Small intestine (tissue), 7 donors: ENCODE measurements around the gene RNF186. TPM values are rescaled to one million over a fixed set of nuclear protein-coding genes. Genes with fewer than 3 reads are reported as not detected.
A peak's percentile ranks its signal among the peaks of the same experiment; 100 is the strongest.
"Not testable (repeated sequence)": the region's sequence is repeated elsewhere in the genome, so short reads cannot be mapped to it uniquely, and the experiment has no call there.

Experiments
- DNase-seq, 2 donors: peaks; one replicate each; pipeline versions ENCODE4 v3.0.0 to v3.0.0-alpha.2; 2013
- FAIRE-seq: peaks from 2 replicates; lab custom pipeline; 2012; peaks lifted over from hg19 to GRCh38; lab: Jason Lieb, UNC
- H3K27ac ChIP-seq, 3 donors: one replicate each; pipeline ENCODE4 v1.5.1; 2013; ENCODE audit warnings: low read length in 2 of 3, mild to moderate bottlenecking in 2 of 3, control low read depth in 1 of 3, inconsistent platforms in 1 of 3, low read depth in 1 of 3, moderate library complexity in 1 of 3
- H3K27me3 ChIP-seq, 3 donors: one replicate each; pipeline ENCODE4 v1.6.1; 2013; ENCODE audit warnings: low read length in 3 of 3, inconsistent platforms in 1 of 3; ENCODE audit not compliant: control insufficient read depth in 3 of 3, insufficient read depth in 3 of 3
- H3K36me3 ChIP-seq, 3 donors: one replicate each; pipeline ENCODE4 v1.6.1; 2013; ENCODE audit warnings: low read length in 3 of 3, inconsistent platforms in 1 of 3, low read depth in 1 of 3, mild to moderate bottlenecking in 1 of 3, moderate library complexity in 1 of 3; ENCODE audit not compliant: control insufficient read depth in 3 of 3, insufficient read depth in 2 of 3
- H3K4me1 ChIP-seq, 3 donors: one replicate each; pipeline ENCODE4 v1.6.1; 2013; ENCODE audit warnings: low read length in 2 of 3, inconsistent platforms in 1 of 3, low read depth in 1 of 3, mild to moderate bottlenecking in 1 of 3, moderate library complexity in 1 of 3; ENCODE audit not compliant: control insufficient read depth in 3 of 3, insufficient read depth in 2 of 3
- H3K4me3 ChIP-seq, 3 donors: one replicate each; pipeline ENCODE4 v1.5.1; 2013; ENCODE audit warnings: low read length in 3 of 3, control low read depth in 1 of 3, inconsistent platforms in 1 of 3, low read depth in 1 of 3, mild to moderate bottlenecking in 1 of 3, moderate library complexity in 1 of 3
- H3K9me3 ChIP-seq, 2 donors: one replicate each; pipeline ENCODE4 v1.6.1; 2013; ENCODE audit warnings: low read depth in 1 of 2, low read length in 1 of 2; ENCODE audit not compliant: control insufficient read depth in 2 of 2, insufficient read depth in 1 of 2
- WGBS, 3 donors: extraction: QIAGEN DNeasy Blood & Tissue Kit; methylation state at CpG; one replicate each; pipeline ENCODE4 v1.1.7; 2013; 5-methylcytosine and 5-hydroxymethylcytosine counted together
- polyA plus RNA-seq, 4 donors: library from polyadenylated mRNA; stranded (reverse) in 3 of 4; unstranded in 1 of 4; fragments of 200-250 nt in 3 of 4; fragments of 120-200 nt in 1 of 4; gene quantifications; one replicate each; pipeline versions ENCODE4 v1.2.1 to v1.2.3, GENCODE V29; 2013
- donor health status: healthy with polysubstance abuse.
- donor health status: control.
- donor health status: control.
- donor health status: Bipolar disorder and iron deficiency.
- donor health status: healthy.

The RNF186 gene
- polyA plus RNA-seq, 4 donors = 41.8 to 257 (median 104) TPM

DNA sequence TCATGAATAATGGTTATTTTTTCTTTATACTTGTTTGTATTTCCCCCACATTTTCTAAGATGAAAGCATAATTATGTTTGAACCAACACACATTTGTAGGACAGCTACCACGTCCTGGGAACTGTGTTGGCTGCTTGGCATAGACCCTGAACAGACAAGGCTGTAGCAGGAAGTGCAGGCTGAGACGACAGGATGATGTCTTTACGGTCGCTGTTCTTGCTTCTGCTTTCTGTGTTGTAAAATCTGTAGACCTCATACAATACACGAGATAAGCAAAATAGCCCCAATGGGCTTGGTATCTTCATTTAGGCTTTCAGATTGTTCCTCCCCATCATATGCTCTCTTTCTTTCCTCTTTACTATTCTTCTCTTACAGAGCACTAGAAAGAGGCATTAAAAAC lies 43.8 kb upstream of the RNF186 start:
- H3K36me3 ChIP-seq = no peaks in the 10 kb centered on the region
- H3K9me3 ChIP-seq = peaks cover 0 to 4% of the 10 kb centered on the region in 2 donors
- H3K27ac ChIP-seq = peak overlapping the region in 1 of 3 donors; percentile 32
- peak in 1 of 2 donors; percentile 51 for DNase-seq
- FAIRE-seq = no peak
- H3K4me1 ChIP-seq = peaks cover 0 to 24% (median 4%) of the 10 kb centered on the region in 3 donors
- peaks cover 0 to 2% (median 0%) of the 10 kb centered on the region in 3 donors for H3K27me3 ChIP-seq
- WGBS, 3 donors = 4 to 11% (median 10%) methylated on average over 5 of the region's 5 CpGs
- H3K4me3 ChIP-seq = no peak overlapping the region

DNA sequence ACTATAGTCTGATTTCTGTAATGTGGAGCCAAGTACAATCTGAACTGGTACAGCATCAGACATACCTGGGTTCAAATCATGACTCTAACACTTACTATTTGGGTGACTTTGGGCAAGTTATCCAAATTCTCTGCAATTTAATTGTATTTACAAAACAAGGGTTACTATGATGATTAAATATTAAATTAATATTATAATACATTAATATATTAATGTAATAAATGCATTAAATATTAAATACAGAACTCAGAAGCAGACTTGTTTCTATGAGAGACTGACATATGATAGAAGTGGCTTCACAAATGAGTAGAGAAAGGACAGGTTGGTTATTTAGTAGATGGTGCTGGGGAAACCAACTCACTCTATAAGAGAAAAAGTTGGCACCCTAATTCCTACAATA lies 39.8 kb upstream of the RNF186 start:
- FAIRE-seq = no peak
- Histone ChIP-seq H3K4me3 (no peak overlapping the region), H3K4me1 (peaks cover 0 to 15% (median 0%) of the 10 kb centered on the region in 3 donors), H3K27ac (no peak overlapping the region), H3K36me3 (no peaks in the 10 kb centered on the region), H3K27me3 (peaks cover 0 to 2% (median 0%) of the 10 kb centered on the region in 3 donors), H3K9me3 (no peaks in the 10 kb centered on the region)
- DNase-seq = no peak

DNA sequence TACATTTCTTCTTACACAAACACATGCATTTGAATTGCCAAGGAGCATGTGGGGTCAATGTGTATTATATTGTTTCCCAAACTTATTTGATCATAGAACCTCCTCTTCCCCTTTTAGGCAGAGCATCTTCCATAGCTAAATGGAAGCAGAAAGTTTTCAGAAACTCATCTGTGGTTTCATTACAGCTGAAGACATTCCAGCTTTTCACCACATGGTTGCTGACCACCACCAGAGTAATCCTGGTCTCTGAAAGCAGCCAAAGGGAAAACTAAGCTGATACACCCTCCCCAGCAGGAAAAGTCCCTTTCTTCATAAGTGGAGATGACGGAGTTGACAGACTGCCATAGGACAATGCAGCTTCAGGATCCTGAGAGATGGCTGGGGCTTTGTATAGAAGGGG lies 37.0 kb upstream of the RNF186 start:
- 74 to 89% (median 88%) methylated on average over 1 of the region's 1 CpG for WGBS, 3 donors
- no peak for FAIRE-seq
- H3K4me1 ChIP-seq = peaks cover 0 to 13% (median 3%) of the 10 kb centered on the region in 3 donors

DNA sequence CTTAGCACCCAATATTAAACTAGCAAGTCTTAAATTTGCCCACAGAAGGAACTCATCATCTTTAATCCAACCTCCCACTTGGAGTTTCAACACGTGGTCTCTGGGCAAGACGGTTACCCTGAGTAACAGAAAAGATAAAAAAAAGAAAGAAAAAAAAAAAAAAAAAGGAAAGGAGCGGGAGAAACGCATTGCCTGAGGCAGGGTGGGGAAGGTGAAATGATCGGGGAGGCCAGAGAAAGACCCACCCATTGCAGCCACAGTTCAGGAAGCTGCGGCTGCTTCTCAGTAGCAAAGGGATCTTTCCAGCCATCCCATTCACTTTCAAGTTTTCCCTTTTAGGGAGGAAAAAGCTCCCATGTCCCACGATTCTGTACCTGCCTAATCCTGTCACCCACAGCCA lies 35.1 kb upstream of the RNF186 start:
- no peaks in the 10 kb centered on the region for H3K36me3 ChIP-seq
- H3K4me3 ChIP-seq = no peak overlapping the region
- 62 to 87% (median 72%) methylated on average over 7 of the region's 7 CpGs for WGBS, 3 donors
- no peaks in the 10 kb centered on the region for H3K9me3 ChIP-seq
- no peaks in the 10 kb centered on the region for H3K27me3 ChIP-seq
- DNase-seq = no peak
- FAIRE-seq = no peak
- no peak overlapping the region for H3K27ac ChIP-seq
- peaks cover 0 to 17% (median 3%) of the 10 kb centered on the region in 3 donors for H3K4me1 ChIP-seq

More for the DNA sequence above, 37.0 kb upstream of the RNF186 start:
- H3K36me3 ChIP-seq = no peaks in the 10 kb centered on the region
- no peak for DNase-seq
- no peak overlapping the region for H3K4me3 ChIP-seq
- no peaks in the 10 kb centered on the region for H3K9me3 ChIP-seq
- no peak overlapping the region for H3K27ac ChIP-seq
- no peaks in the 10 kb centered on the region for H3K27me3 ChIP-seq

- H3K36me3 ChIP-seq, H3K27ac ChIP-seq, FAIRE-seq, H3K27me3 ChIP-seq, H3K4me3 ChIP-seq, H3K9me3 ChIP-seq, DNase-seq: not testable (repeated sequence)
- WGBS, 3 donors = 66 to 86% (median 76%) methylated on average over 3 of the region's 3 CpGs
- peaks cover 0 to 24% (median 3%) of the 10 kb centered on the region in 3 donors for H3K4me1 ChIP-seq
These were observed 34.2 kb upstream of the RNF186 start for GRCh38 chr1:19849307-19849706.

DNA sequence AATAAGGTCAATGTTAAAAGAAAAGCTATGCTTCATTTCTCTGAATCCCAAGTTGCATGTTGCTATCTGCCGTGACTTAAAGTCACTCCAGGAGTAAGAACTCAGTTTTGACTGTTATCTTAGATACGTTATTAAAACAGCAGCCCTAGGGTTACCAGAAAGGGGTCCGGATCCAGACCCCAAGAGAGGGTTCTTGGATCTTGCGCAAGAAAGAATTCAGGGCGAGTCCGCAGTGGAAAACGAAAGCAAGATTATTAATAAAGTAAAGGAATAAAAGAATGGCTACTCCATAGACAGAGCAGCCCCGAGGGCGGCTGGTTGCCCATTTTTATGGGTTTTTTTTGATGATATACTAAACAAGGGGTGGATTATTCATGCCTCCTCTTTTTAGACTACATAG lies 32.3 kb upstream of the RNF186 start:
- DNase-seq = peak in 1 of 2 donors; percentile 31
- H3K36me3 ChIP-seq, FAIRE-seq, H3K27ac ChIP-seq, H3K9me3 ChIP-seq, H3K27me3 ChIP-seq: not testable (repeated sequence)
- Histone ChIP-seq H3K4me1 (peaks cover 0 to 20% (median 3%) of the 10 kb centered on the region in 3 donors), H3K4me3 (peak overlapping the region in 1 of 3 donors; percentile 26)
- 21 to 70% (median 32%) methylated on average over 9 of the region's 9 CpGs for WGBS, 3 donors

GRCh38 chr1:19846338-19846737 lies 31.3 kb upstream of the RNF186 start:
- FAIRE-seq (no peak), DNase-seq (no peak)
- Histone ChIP-seq H3K36me3 (no peaks in the 10 kb centered on the region), H3K27ac (no peak overlapping the region), H3K27me3 (no peaks in the 10 kb centered on the region), H3K9me3 (peaks cover 0 to 5% of the 10 kb centered on the region in 2 donors), H3K4me3 (no peak overlapping the region), H3K4me1 (peaks cover 0 to 20% (median 3%) of the 10 kb centered on the region in 3 donors)
- 93 to 95% (median 94%) methylated on average over 3 of the region's 3 CpGs for WGBS, 3 donors

- H3K4me3 ChIP-seq = no peak overlapping the region
- peaks cover 0 to 5% of the 10 kb centered on the region in 2 donors for H3K9me3 ChIP-seq
- peaks cover 0 to 19% (median 3%) of the 10 kb centered on the region in 3 donors for H3K4me1 ChIP-seq
- no peaks in the 10 kb centered on the region for H3K36me3 ChIP-seq
- H3K27me3 ChIP-seq = no peaks in the 10 kb centered on the region
- DNase-seq (no peak), FAIRE-seq (no peak)
- no peak overlapping the region for H3K27ac ChIP-seq
- WGBS, 3 donors = 89 to 98% (median 96%) methylated on average over 8 of the region's 8 CpGs
These were observed 30.5 kb upstream of the RNF186 start for GRCh38 chr1:19845555-19845954.
